NOMO-1 (cell line): ENCODE measurements around the gene WDR17.
"Not testable (repeated sequence)": the region's sequence is repeated elsewhere in the genome, so short reads cannot be mapped to it uniquely, and the experiment has no call there.

Experiments
- DNase-seq, 2 experiments: peaks; one replicate each; lab custom pipeline; 2025; ENCODE audit not compliant: unreplicated experiment in 2 of 2; lab: John Stamatoyannopoulos, UW

The WDR17 gene

DNA sequence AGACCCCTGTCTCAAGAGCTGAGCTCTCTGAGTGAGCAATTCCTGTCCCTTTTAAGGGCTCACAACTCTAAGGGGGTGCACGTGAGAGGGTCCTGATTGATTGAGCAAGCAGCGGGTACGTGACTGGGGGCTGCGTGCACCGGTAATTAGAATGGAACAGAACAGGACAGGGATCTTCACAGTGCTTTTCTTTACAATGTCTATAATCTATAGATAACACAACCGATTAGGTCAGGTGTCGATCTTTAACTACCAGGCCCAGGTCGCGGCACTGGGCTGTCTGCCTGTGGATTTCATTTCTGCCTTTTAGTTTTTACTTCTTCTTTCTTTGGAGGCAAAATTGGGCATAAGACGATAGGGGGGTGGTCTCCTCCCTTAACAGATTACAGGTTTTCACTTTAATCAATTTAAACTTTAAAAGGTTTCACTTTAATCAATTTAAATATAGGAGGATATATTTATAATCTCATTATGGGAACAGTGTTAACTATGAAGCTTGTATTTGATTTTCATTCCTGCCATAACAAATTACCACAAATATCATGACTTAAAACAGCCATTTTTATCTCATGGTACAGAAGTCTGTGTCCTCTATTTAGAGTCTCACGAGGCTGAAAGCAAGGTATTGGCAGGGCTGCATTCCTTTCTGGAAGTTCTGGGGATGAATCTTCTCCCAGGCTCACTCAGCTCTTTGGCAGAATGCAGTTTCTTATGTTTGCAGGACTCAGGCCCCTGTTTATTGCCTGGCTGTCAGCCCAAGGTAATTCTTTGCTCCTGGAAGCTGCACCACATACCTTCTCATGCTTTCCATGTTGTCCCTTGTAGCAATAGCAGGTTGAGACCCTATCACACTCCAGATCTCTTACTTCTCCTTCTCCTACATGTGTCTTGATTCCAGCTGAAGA lies 124.5 kb downstream of the WDR17 start:
- DNase-seq: no peak

DNA sequence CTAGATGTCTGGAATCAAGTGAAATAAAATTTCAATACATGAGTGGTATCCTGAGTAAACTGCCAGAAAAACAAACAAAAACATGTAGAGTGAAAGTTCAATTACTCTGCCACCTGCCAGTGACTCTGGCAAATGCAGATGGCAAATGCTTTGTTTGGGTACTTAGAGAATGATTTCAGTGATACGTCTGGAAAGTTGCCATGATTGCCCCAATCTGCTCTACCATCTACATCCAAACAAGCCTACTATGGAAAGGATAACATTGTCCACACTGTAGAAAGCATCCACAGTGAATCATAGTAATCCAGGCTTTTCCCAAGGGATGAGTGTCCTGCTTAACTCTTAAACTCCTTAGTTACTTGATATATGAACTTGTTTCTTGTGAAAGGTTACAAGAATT lies 126.3 kb downstream of the WDR17 start:
- DNase-seq: no peak

DNA sequence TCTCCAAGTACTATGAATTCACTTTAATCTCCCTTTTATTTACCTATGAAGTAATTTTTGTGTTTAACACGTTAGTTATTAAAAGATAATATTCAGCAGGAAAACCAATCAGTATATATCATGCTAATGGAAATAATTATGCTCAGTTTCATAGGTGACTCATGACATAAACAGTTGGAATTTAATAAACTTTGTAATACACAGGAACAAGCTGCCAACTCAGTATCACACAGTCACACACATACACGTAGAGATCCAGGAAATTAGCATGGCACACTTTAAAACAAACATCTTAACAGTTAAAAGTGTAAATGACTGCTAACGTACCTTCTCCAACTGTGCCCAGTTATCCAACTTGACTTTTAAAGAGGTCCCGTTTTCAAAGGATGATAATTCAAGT lies 127.5 kb downstream of the WDR17 start:
- no peak for DNase-seq

DNA sequence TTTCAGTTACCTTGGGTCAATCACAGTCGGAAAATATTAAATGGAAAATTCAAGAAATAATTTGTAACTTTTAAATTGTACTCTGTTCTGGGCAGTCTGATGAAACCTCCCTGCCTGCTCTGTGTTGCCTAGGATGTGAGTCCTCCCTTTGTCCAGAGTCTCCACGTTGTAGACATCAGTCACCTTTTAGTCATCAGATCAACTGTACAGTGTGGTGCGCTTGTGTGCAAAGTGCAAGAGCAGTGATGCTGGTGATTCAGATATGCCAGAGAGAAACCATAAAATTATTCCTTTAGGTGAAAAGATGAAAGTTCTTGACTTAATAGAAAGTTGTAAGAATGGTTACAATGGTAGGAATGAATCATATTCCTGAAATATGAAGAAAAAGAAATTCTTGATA lies 128.3 kb downstream of the WDR17 start:
- no peak for DNase-seq

DNA sequence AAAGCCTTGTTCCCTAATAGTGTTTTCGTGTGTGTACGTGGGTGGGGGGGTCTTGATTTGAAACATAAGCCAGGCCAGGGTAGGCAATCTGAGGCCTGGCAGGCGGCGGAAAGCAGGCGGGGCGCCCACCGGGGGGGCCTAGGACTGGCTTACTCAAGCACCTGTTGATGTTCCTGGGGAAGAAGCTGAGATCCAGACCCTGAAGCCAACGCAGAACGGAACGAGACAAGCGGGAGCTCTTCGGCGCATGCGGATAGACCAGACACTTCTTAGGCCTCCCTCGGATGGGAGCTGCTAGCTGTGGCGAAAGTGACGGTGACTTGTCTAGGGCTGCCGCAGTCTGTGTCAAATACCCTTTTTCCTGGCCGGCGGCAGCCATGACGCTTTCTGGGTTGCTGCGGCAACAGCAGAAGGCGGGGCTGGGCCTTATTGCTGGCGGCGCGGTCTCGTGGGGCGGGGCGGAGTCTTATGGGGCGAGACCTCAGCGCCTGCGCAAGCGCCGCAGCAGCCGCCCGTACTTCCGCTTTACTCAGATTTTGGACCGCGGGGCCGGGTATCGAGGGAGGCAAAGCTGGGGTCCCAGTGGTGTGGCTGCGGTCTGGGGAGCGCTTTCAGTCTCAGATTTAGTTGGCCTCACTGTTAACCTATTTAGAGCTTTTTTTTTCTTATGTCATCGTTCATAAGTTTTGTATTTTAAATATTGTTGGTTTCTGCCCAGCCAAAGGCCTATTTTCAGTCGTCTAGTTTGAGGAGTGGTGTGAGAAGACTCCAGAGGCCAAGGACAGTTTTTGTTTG lies 129.7 kb downstream of the WDR17 start, which contains the start of gene SPATA4:
Gene SPATA4, minus strand, starts transcription at position 402 of the 795 bp plus-strand sequence. Its CDS starts 23 bp downstream, at position 379.
- DNase-seq: peak; percentile 90 to 97

DNA sequence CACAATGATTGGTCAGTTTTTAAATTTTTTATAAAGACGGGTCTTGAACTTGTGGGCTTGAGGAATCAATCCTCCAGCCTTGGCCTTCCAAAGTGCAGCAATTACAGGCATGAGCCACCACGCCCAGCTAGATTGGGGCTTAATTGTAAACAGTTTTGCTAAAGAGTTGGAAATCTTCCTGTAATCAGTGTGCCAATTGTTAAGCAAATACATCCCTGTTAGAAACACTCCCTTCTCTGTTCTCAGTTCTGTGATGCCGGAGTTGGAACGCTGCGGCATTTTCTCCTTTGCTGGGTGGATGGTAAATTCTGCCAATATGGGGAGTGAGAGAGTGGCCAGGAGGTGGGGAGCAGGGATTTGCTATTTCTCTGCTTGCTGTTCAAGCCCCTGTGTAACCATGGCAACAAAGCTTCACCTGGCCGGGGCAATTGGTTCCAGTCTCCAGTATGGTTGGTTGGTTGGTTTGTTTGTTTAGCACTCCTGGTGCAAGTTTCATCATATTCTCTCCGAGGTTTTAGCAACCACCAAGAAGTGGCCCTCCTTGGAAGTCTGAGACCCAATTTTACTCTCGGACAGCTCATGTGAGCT lies 132.8 kb downstream of the WDR17 start:
- no peak for DNase-seq

DNA sequence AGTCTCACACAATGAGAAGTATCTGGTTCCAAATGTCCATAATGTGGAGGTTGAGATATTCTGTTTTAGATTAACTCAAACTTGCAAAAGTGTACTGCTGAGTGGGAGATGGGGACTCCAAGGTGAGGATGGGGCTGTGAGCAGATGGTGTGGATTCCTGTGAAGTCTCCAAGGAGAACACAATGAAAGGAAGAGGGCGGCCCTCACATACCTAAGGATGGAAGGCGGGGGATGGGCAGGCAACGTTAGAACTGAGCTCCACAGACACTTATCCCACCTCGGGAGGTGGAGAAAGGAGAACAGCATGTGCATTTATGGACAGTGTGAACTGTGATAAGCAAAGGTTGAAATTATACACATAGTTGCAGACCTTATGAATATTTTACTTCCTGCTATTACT lies 139.7 kb downstream of the WDR17 start:
- no peak for DNase-seq

DNA sequence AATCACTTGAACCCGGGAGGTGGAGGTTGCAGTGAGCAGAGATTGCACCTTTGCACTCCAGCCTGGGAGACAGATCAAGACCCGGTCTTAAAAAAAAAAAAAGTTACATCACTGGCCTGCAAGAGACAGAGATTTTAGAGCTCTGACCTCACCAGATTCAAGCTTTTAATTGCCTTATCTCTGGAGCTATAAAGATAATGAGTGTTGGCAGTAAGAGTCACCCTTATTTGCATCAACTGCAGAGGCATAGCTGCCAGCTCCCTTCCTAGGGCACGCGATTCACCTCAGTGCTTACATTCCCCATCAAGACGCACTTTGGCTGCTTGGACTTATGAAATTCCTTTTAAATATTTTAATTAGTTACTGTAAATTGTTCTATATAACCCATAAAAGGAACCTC lies 142.2 kb downstream of the WDR17 start:
- no peak for DNase-seq

DNA sequence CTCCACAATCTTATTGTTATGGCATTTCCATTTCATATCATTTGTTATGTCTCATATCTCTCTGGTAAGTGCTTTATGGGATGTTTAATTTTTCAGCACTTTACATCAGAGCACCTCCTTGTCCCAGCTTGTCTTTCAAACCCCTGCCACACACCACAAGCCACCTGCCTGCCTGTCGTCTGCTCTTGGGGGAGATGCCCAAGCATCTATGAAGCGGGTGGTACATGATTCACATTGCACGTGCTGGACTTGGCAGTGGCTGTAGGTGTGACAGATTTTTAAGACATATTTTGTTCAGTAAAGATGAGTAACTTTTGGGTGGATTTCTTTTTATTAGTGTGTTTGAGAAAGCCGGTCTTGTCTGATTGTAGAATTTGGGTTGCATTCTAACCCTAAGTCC lies 143.9 kb downstream of the WDR17 start:
- DNase-seq: no peak

DNA sequence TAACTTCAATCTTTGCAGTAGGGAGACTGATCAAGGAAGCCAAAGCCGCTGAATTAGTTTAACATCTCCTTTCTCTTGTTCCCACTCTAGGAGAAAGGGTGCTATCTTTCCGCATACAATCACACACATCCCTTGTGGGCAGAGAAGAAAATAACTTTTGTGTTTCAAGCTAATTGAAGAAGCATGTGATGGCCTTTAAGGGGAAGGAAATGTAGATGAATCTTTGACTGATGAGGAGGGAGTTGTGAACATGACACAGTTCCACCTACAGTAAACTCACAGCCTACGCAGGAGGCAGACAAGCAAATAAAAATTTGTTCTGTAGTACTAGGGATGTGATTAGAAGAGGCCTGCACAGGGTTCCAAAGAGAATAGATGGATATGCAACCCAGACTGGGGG lies 144.5 kb downstream of the WDR17 start:
- no peak for DNase-seq

DNA sequence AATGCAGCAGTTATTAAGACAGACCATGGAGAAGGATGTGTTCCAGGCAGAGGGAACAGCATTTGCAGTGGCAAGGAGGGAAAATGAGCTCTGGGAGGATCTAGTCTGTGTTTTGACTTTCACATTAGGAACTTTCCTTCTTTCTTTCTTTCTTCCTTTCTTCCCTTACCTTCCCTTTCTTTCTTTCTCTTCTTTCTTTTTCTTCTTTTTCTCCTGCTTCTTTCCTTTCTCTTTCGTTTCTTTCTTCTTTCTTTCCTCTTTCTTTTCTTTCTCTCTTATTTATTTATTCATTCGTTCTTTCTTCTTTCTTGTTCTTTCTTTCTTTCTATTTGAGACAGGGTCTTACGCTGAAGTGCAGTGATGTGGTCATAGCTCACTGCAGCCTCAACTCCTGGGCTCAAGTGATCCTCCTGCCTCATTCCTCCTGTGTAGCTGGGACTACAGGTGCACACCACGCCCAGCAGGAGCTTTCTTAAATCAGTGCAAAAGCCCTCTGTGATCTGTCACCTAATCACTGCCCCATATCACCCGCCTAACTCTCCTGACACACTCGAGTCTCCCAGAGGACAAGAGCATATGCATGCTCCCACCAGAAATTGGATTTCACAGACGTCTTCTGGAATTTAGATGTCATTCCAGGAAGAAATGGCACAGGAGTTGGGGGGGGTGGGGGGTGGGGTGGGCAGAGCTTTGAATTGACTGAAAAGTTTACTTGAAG lies 145.1 kb downstream of the WDR17 start:
- DNase-seq: no peak

DNA sequence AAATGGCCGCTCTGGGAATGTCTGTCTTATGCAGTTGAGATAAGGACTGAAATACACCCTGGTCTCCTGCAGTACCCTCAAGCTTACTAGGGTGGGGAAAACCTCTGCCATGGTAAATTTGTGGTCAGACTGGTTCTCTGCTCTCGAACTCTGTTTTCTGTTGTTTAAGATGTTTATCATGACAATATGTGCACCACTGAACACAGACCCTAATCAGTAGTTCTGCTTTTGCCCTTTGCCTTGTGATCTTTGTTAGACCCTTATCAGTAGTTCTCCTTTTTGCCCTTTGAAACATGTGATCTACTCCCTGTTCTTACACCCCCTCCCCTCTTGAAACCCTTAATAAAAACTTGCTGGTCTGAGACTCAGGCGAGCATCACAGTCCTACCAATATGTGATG lies 146.7 kb downstream of the WDR17 start:
- not testable (repeated sequence) for DNase-seq

DNA sequence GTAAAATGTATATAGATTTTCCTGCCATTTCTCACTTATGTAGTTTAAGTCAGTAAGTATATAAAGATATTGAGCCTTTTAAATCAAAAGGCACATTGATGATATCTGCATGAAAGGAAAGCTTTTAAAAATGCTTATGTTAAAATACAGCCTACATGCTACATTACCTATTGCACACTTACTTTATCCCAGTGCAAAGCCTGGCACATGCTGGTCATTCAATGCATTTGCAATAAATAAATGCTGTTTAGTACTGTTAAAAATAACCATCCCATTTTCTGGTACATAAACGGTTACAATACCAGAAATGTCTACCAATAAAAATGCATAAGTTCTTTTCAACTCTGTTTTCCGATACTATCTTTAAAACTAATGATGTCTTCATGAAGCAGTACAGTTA lies 151.9 kb downstream of the WDR17 start:
- no peak for DNase-seq

DNA sequence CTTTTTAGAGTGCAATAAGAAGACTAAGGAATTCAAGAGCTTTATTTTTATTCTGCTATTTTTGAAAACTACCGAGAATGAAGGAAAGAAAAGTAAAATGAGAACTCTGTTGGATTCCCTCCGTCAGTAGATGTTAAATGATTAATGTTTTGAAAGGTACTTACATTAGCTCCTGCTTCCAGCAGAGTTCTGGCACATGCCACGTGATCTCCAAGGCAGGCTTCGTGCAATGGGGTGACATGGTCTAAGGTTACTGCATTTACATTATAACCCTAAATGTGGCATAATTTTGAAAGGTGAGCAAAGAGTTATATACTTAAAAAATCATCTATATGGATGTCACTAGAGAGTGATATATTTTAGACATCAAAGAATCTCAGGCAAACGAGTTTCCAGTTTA lies 156.5 kb downstream of the WDR17 start:
- DNase-seq: no peak

DNA sequence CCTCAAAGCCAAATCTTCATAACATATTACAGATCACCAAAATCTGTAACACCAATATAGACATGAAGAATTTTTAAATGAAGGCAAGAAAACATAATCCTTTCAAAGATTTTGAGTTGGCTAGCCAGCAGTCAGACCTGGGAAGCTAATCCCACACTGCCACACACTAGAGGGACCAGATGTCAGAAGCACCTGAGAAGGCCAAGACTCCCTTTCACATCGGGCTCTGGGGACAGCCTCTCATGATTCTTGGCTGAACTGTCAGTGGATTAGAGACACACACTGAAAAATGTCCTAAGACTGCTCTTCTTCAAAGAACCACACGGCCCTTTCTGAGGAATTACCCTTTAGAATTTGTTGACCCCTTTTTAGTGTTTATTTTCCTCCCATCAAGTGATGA lies 157.9 kb downstream of the WDR17 start:
- DNase-seq: no peak

DNA sequence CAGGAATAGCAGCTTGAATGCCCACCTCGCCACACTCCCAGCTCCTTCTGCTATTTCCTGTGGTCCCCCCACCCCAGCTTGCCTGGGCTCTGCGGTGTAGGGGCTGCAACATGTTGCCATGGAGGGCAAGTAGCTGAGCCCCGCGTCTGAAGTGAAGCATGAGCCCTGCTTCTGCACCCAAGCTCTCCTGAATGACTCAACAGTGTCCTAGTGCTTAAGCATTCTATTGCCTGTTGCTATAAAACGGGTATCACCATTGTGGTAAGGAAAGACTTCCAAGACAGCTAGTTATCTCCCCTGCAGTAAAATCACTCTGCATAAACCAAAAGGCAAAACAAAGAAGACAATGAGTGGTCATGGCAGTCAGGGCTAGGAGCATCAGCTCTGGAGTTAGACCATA lies 161.1 kb downstream of the WDR17 start:
- DNase-seq: no peak

DNA sequence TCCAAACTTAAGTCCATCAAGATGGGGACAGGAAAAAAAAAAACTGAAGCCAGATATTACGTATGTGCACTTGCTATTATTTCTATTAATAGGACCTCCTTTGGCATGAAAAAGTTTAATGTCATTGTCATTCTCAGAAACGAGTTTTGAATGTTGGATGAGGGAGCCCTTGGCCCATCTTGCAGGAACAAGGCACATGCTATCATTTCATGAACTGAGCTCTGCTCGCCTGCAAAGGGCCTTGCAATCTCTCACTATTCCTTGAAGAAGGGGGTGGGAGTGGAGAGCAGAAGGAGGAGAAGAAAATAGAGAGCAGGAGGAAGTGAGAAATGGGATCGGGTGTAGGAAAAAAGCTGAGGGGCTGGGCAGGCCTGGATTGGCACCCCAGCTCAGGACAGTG lies 164.0 kb downstream of the WDR17 start:
- no peak for DNase-seq
